GM12891 (cell line): Measurements from ENCODE around the gene ANXA6.

ENCODE experiments used
- DNase-seq: peaks from one replicate; pipeline ENCODE4 v3.0.0; 2011; ENCODE audit warnings: low spot score; ENCODE audit not compliant: insufficient read length
- FAIRE-seq: peaks from 2 replicates; lab custom pipeline; 2011; peaks lifted over from hg19 to GRCh38; lab: Jason Lieb, UNC
- PAX5 ChIP-seq: IDR thresholded peaks from 2 replicates; pipeline ENCODE4 v1.6.1; 2011; ENCODE audit warnings: low read length, moderate library complexity, mild to moderate bottlenecking; ENCODE audit not compliant: insufficient read depth, severe bottlenecking
- POLR2A ChIP-seq: IDR thresholded peaks from 2 replicates; pipeline ENCODE4 v1.6.1; 2011; ENCODE audit warnings: low read depth, low read length, control low read depth
- POLR2AphosphoS5 ChIP-seq: IDR thresholded peaks from 2 replicates; pipeline ENCODE4 v1.6.1; 2011; ENCODE audit warnings: low read depth, low read length, control low read depth
- POU2F2 ChIP-seq: IDR thresholded peaks from 2 replicates; pipeline ENCODE4 v1.6.1; 2011; ENCODE audit warnings: low read depth, mild to moderate bottlenecking, control low read depth, low read length, moderate library complexity
- SPI1 ChIP-seq: IDR thresholded peaks from 2 replicates; pipeline ENCODE4 v1.6.1; 2011; ENCODE audit warnings: low read depth, low read length, control low read depth
- TAF1 ChIP-seq: IDR thresholded peaks from 2 replicates; pipeline ENCODE4 v1.6.1; 2011; ENCODE audit warnings: low read depth, low read length, control low read depth

ANXA6 gene

GRCh38 chr5:151168602-151169344 lies 11.2 kb upstream of the ANXA6 start:
- FAIRE-seq: no peak
- DNase-seq: no peak
- TF ChIP-seq TAF1: no peak
- TF ChIP-seq POLR2A: no peak
- no peak for TF ChIP-seq POLR2AphosphoS5
- no peak for TF ChIP-seq POU2F2
- TF ChIP-seq PAX5: no peak
- no peak for TF ChIP-seq SPI1

GRCh38 chr5:151167022-151167421 lies 9.4 kb upstream of the ANXA6 start:
- FAIRE-seq: no peak
- no peak for DNase-seq
- TF ChIP-seq POLR2A (no peak), SPI1 (no peak), PAX5 (no peak), POLR2AphosphoS5 (no peak), TAF1 (no peak), POU2F2 (no peak)

- FAIRE-seq: peak; percentile 67
- peak; percentile 46 for DNase-seq
- TF ChIP-seq POU2F2: 0 out of 2 replicates have a peak, but pooled peaks have one; percentile 28
- TF ChIP-seq PAX5: no peak
Observed at GRCh38 chr5:151164687-151165392, 7.3 kb upstream of the ANXA6 start.

GRCh38 chr5:151162776-151163175 lies 5.2 kb upstream of the ANXA6 start:
- TF ChIP-seq POLR2A (no peak), POLR2AphosphoS5 (no peak), PAX5 (no peak), TAF1 (no peak), POU2F2 (no peak), SPI1 (no peak)
- DNase-seq: no peak
- no peak for FAIRE-seq

GRCh38 chr5:151159649-151160373 lies 2.2 kb upstream of the ANXA6 start:
- peak; percentile 31 for FAIRE-seq
- no peak for DNase-seq
- TF ChIP-seq POU2F2 (no peak), SPI1 (peak; percentile 86)

GRCh38 chr5:151158287-151158661 lies 695 bp upstream of the ANXA6 start:
- DNase-seq (no peak), FAIRE-seq (peak; percentile 72)
- TF ChIP-seq POU2F2 (no peak), POLR2AphosphoS5 (0 out of 2 replicates have a peak, but pooled peaks have one; percentile 42)

- peak; percentile 92 for FAIRE-seq
- TF ChIP-seq PAX5 (no peak), POU2F2 (no peak), POLR2AphosphoS5 (no peak), TAF1 (peak; percentile 61; the same call in 1 of the 2 replicates), POLR2A (peak; percentile 54; the same call in 1 of the 2 replicates), SPI1 (no peak)
- DNase-seq: peak; percentile 44
Observed at GRCh38 chr5:151156507-151157420, 815 bp downstream of the ANXA6 start.

- DNase-seq (no peak), FAIRE-seq (peak; percentile 54)
- TF ChIP-seq SPI1 (no peak), TAF1 (0 out of 2 replicates have a peak, but pooled peaks have one; percentile 8)
Observed at GRCh38 chr5:151155775-151156506, 1.6 kb downstream of the ANXA6 start.
